ENCODE measurements around the gene PLEKHF1.

PLEKHF1 gene

GRCh38 chr19:29629836-29630534, 35.3 kb upstream of the PLEKHF1 start:
- H3K27ac ChIP-seq = no peak overlapping the region
- TF ChIP-seq CTCF (conservative IDR thresholded peaks at IDR 0.05) = no peak
- no peak for TF ChIP-seq ZFX (IDR thresholded peaks at IDR 0.05)

- TF ChIP-seq ZFX (IDR thresholded peaks at IDR 0.05) (no peak), CTCF (conservative IDR thresholded peaks at IDR 0.05) (no peak)
- no peak overlapping the region for H3K27ac ChIP-seq
These were observed 34.6 kb upstream of the PLEKHF1 start for GRCh38 chr19:29630655-29631054.

GRCh38 chr19:29631450-29631849, 33.8 kb upstream of the PLEKHF1 start:
- no peak for TF ChIP-seq CTCF (conservative IDR thresholded peaks at IDR 0.05)
- TF ChIP-seq ZFX (IDR thresholded peaks at IDR 0.05) = no peak
- no peak overlapping the region for H3K27ac ChIP-seq

GRCh38 chr19:29634002-29634401, 31.3 kb upstream of the PLEKHF1 start:
- H3K27ac ChIP-seq = no peak overlapping the region
- TF ChIP-seq CTCF (conservative IDR thresholded peaks at IDR 0.05) (no peak), ZFX (IDR thresholded peaks at IDR 0.05) (no peak)

GRCh38 chr19:29634423-29635130, 30.7 kb upstream of the PLEKHF1 start:
- TF ChIP-seq ZFX (IDR thresholded peaks at IDR 0.05) (no peak), CTCF (conservative IDR thresholded peaks at IDR 0.05) (no peak)
- H3K27ac ChIP-seq = no peak overlapping the region

- TF ChIP-seq CTCF (conservative IDR thresholded peaks at IDR 0.05) = no peak
- TF ChIP-seq ZFX (IDR thresholded peaks at IDR 0.05) = no peak
- H3K27ac ChIP-seq = no peak overlapping the region
These were observed 29.3 kb upstream of the PLEKHF1 start for GRCh38 chr19:29635963-29636362.

- TF ChIP-seq CTCF (conservative IDR thresholded peaks at IDR 0.05) (no peak), ZFX (IDR thresholded peaks at IDR 0.05) (no peak)
- no peak overlapping the region for H3K27ac ChIP-seq
These were observed 28.5 kb upstream of the PLEKHF1 start for GRCh38 chr19:29636553-29637360.
